Trophoblast cell (in vitro differentiated cells and primary cell): ENCODE data around the gene FUT7.

Experiments
- DNase-seq, 2 donors: peaks; one replicate each; pipeline ENCODE4 v3.0.0-alpha.2; 2016
- H2AFZ ChIP-seq: 2 replicates; pipeline ENCODE4 v1.6.1; 2013; ENCODE audit warnings: low read length, moderate library complexity, mild to moderate bottlenecking; ENCODE audit not compliant: insufficient read depth, poor library complexity
- H2AK5ac ChIP-seq: 2 replicates; pipeline ENCODE4 v1.6.1; 2013; ENCODE audit warnings: mild to moderate bottlenecking, low read length
- H2BK120ac ChIP-seq: 2 replicates; pipeline ENCODE4 v1.6.1; 2013; ENCODE audit warnings: low read length, mild to moderate bottlenecking, moderate library complexity; ENCODE audit not compliant: insufficient read depth, poor library complexity
- H2BK12ac ChIP-seq: 2 replicates; pipeline ENCODE4 v1.6.1; 2013; ENCODE audit warnings: mild to moderate bottlenecking, low read length, moderate library complexity
- H2BK5ac ChIP-seq: 2 replicates; pipeline ENCODE4 v1.6.1; 2013; ENCODE audit warnings: low read length, low read depth, moderate library complexity, mild to moderate bottlenecking; ENCODE audit not compliant: poor library complexity
- H3K14ac ChIP-seq: 2 replicates; pipeline ENCODE4 v1.6.1; 2013; ENCODE audit warnings: mild to moderate bottlenecking, low read length
- H3K18ac ChIP-seq: 2 replicates; pipeline ENCODE4 v1.6.1; 2013; ENCODE audit warnings: mild to moderate bottlenecking, low read length
- H3K23ac ChIP-seq: 2 replicates; pipeline ENCODE4 v1.6.1; 2013; ENCODE audit warnings: low read length
- H3K27ac ChIP-seq: 2 replicates; pipeline ENCODE4 v1.5.1; 2013; ENCODE audit warnings: low read depth, mild to moderate bottlenecking, inconsistent platforms, low read length, moderate library complexity
- H3K27me3 ChIP-seq: 2 replicates; pipeline ENCODE4 v1.6.1; 2013; ENCODE audit warnings: inconsistent platforms, mild to moderate bottlenecking, low read length, moderate library complexity; ENCODE audit not compliant: insufficient read depth
- H3K36me3 ChIP-seq, 2 experiments: 1 replicate in 1 of 2; 2 replicates in 1 of 2; pipeline ENCODE4 v1.6.1; 2013; ENCODE audit warnings: low read length in 2 of 2, mild to moderate bottlenecking in 2 of 2, moderate library complexity in 1 of 2; ENCODE audit not compliant: insufficient read depth in 2 of 2, control insufficient read depth in 1 of 2
- H3K4ac ChIP-seq: 2 replicates; pipeline ENCODE4 v1.6.1; 2013; ENCODE audit warnings: low read depth, mild to moderate bottlenecking, low read length, moderate library complexity
- H3K4me1 ChIP-seq, 2 experiments: 1 replicate in 1 of 2; 2 replicates in 1 of 2; pipeline ENCODE4 v1.6.1; 2013; ENCODE audit warnings: low read length in 2 of 2, mild to moderate bottlenecking in 2 of 2, moderate library complexity in 1 of 2; ENCODE audit not compliant: insufficient read depth in 2 of 2, control insufficient read depth in 1 of 2
- H3K4me2 ChIP-seq: 2 replicates; pipeline ENCODE4 v1.6.1; 2013; ENCODE audit warnings: inconsistent platforms, mild to moderate bottlenecking, low read length, moderate library complexity
- H3K4me3 ChIP-seq: 2 replicates; pipeline ENCODE4 v1.5.1; 2013; ENCODE audit warnings: mild to moderate bottlenecking, low read depth, low read length, inconsistent platforms
- H3K79me1 ChIP-seq: one replicate; pipeline ENCODE4 v1.6.1; 2013; ENCODE audit warnings: low read length
- H3K79me2 ChIP-seq: 2 replicates; pipeline ENCODE4 v1.6.1; 2013; ENCODE audit warnings: low read length, mild to moderate bottlenecking; ENCODE audit not compliant: control insufficient read depth, insufficient read depth, poor library complexity
- H3K9ac ChIP-seq: 2 replicates; pipeline ENCODE4 v1.6.1; 2013; ENCODE audit warnings: mild to moderate bottlenecking, low read length
- H3K9me3 ChIP-seq: 2 replicates; pipeline ENCODE4 v1.6.1; 2013; ENCODE audit warnings: low read depth, mild to moderate bottlenecking, control low read depth, inconsistent platforms, low read length; ENCODE audit not compliant: insufficient read depth
- H4K12ac ChIP-seq: 2 replicates; pipeline ENCODE4 v1.6.1; 2013; ENCODE audit warnings: low read depth, mild to moderate bottlenecking, low read length, moderate library complexity
- H4K8ac ChIP-seq: 2 replicates; pipeline ENCODE4 v1.6.1; 2013; ENCODE audit warnings: low read depth, mild to moderate bottlenecking, low read length, moderate library complexity
- H4K91ac ChIP-seq: one replicate; pipeline ENCODE4 v1.6.1; 2013; ENCODE audit warnings: low read depth, mild to moderate bottlenecking, low read length, moderate library complexity
- WGBS: extraction: QIAGEN DNeasy Blood & Tissue Kit; methylation state at CpG from one replicate; pipeline ENCODE4 v1.1.7; 2013; ENCODE audit warnings: missing lambda C conversion rate; ENCODE audit not compliant: insufficient read length, insufficient coverage; ENCODE audit errors: extremely low coverage; 5-methylcytosine and 5-hydroxymethylcytosine counted together

The FUT7 gene

GRCh38 chr9:137070201-137070905, 38.5 kb upstream of the FUT7 start, which contains the start of gene SAPCD2:
TSS of gene SAPCD2 (minus strand) at chr9:137070557. CDS start at chr9:137070460, 97 bp downstream.
- no CpG with 5 or more reads among the region's 74 CpGs for WGBS
- Histone ChIP-seq H3K4me1 (peaks cover 10 to 18% of the 10 kb centered on the region in 2 experiments), H3K14ac (peak within 1 kb of the TSS; percentile 16), H3K36me3 (peaks cover 0 to 2% of the 10 kb centered on the region in 2 experiments), H2BK5ac (no peak within 1 kb of the TSS), H4K91ac (peak within 1 kb of the TSS; percentile 58), H2AK5ac (no peak within 1 kb of the TSS), H4K12ac (peak within 1 kb of the TSS; percentile 56), H4K8ac (peak within 1 kb of the TSS; percentile 64), H3K4me3 (peak within 1 kb of the TSS; percentile 74), H3K18ac (peak within 1 kb of the TSS; percentile 32), H3K27me3 (no peaks in the 10 kb centered on the region), H2AFZ (peak within 1 kb of the TSS; percentile 74), H3K23ac (no peak within 1 kb of the TSS), H3K79me1 (peaks cover 2% of the 10 kb centered on the region), H3K27ac (no peak within 1 kb of the TSS), H3K4me2 (peak within 1 kb of the TSS; percentile 82), H2BK12ac (peak within 1 kb of the TSS; percentile 14), H3K9me3 (no peaks in the 10 kb centered on the region), H3K4ac (no peak within 1 kb of the TSS), H2BK120ac (no peak within 1 kb of the TSS), H3K79me2 (no peaks in the 10 kb centered on the region), H3K9ac (no peak within 1 kb of the TSS)
- peak; percentile 89 to 92 for DNase-seq

- Histone ChIP-seq H4K91ac (no peak overlapping the region), H2BK120ac (no peak overlapping the region), H3K23ac (no peak overlapping the region), H3K9me3 (peaks cover 2% of the 10 kb centered on the region), H2AK5ac (no peak overlapping the region), H3K18ac (no peak overlapping the region), H3K9ac (no peak overlapping the region), H3K79me1 (peaks cover 2% of the 10 kb centered on the region), H3K4me3 (peak overlapping the region; percentile 74), H3K14ac (no peak overlapping the region), H3K4ac (no peak overlapping the region), H3K27me3 (no peaks in the 10 kb centered on the region), H3K27ac (no peak overlapping the region), H3K4me1 (peaks cover 10 to 18% of the 10 kb centered on the region in 2 experiments), H4K12ac (no peak overlapping the region), H3K4me2 (peak overlapping the region; percentile 82), H3K36me3 (peaks cover 0 to 3% of the 10 kb centered on the region in 2 experiments), H2AFZ (no peak overlapping the region), H3K79me2 (no peaks in the 10 kb centered on the region), H2BK5ac (no peak overlapping the region), H2BK12ac (no peak overlapping the region), H4K8ac (no peak overlapping the region)
- WGBS = no CpG with 5 or more reads among the region's 52 CpGs
- DNase-seq = no peak
These were observed 37.7 kb upstream of the FUT7 start for GRCh38 chr9:137069508-137070091.

DNA sequence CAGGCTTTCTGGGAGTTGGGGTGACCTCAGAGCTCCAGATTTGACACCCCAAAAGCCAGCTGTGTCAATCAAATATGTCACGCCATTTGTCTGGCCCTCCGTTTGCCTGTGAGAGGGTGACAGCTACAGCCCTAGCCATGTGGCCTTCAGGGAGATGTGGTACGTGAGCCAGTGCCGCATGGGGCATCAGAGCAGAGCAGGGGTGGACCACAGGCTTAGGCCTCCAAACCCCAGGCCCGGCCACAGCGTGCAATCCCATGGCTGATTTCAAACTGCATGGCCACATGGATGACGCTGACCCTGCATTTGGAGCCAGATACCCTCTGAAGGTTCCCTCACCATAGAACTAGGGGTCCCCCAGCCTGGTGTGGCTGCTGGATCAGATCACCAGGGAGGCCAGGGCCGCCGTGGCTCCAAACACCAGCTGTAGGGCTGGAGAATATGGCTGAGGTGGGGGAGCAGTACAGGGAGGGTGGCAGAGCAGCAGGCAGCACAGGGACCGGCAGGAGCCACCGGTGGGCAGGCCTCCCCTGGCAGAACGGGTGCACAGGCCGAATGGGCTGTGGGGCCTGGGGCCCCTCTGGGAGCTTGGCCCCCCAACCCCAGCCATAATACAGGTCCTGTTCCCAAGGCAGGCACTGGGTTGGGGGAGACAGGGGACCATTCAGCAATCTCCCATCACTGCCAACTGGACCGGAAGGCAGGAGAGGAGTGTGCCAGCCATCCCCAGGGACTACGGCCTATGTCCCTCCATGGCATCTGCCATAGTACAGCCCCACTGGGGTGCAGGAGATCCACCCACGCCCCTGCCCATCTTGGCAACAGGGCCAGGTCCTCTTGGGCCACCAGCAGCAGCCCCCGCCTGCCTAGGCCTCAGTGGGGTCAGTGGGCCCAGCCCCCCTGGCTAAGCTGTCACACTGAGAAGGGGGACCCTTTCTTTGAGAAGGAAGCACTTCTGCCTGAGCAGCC, 36.9 kb upstream of the FUT7 start:
- WGBS = no CpG with 5 or more reads among the region's 17 CpGs
- no peak overlapping the region for H2BK5ac ChIP-seq
- H3K9me3 ChIP-seq = peaks cover 2% of the 10 kb centered on the region

DNA sequence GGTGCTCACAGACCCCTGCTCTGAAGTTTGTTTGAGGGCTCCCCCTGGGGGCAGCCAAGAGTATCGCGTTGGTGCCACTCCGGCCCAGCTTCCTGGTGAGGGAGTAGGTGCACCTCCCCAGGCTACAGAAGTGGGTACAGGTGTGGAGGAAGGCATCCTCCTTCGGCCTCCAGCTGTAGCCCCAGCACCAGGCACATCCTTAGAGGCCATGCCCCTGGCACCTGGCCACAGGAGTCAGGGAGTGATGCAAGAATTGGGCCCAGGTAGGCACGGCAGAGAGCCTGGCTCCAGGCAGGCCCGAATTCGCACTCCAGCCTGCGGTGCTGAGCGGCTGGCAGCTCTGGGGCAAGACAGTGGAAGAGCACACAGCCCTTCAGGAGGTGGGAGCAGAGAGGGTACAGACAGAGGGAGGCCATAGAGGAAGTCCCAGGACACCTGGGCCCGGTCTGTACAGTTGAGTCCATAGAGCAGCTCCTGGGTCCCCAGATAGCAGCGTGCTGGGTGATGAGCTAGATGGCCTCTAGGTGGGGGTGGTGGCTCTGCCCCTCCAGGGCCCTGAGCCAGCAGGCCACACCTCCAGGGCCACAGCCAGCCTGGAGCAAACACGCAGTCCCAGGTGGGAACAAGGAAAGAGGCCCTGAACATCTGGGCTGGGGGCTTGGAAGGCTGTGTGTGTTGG, 36.1 kb upstream of the FUT7 start:
- Histone ChIP-seq H3K79me2 (no peaks in the 10 kb centered on the region), H4K8ac (no peak overlapping the region), H2BK120ac (no peak overlapping the region), H3K27me3 (no peaks in the 10 kb centered on the region), H3K9me3 (peaks cover 2% of the 10 kb centered on the region), H2AFZ (no peak overlapping the region), H4K91ac (no peak overlapping the region), H2AK5ac (no peak overlapping the region), H3K9ac (no peak overlapping the region), H3K36me3 (peaks cover 2 to 3% of the 10 kb centered on the region in 2 experiments), H2BK12ac (no peak overlapping the region), H3K4me3 (no peak overlapping the region), H3K79me1 (peaks cover 2% of the 10 kb centered on the region), H3K18ac (no peak overlapping the region), H3K4ac (no peak overlapping the region), H4K12ac (no peak overlapping the region), H3K14ac (no peak overlapping the region), H3K23ac (no peak overlapping the region), H3K4me2 (no peak overlapping the region), H2BK5ac (no peak overlapping the region), H3K4me1 (peaks cover 10 to 18% of the 10 kb centered on the region in 2 experiments), H3K27ac (no peak overlapping the region)
- WGBS = no CpG with 5 or more reads among the region's 12 CpGs
- DNase-seq = peak; percentile 83 to 91

More for the DNA sequence above, 36.9 kb upstream of the FUT7 start:
- Histone ChIP-seq H2AFZ (no peak overlapping the region), H3K4me3 (no peak overlapping the region), H3K79me1 (peaks cover 2% of the 10 kb centered on the region), H3K23ac (no peak overlapping the region), H3K36me3 (peaks cover 2 to 3% of the 10 kb centered on the region in 2 experiments), H4K8ac (no peak overlapping the region), H3K9ac (no peak overlapping the region), H3K79me2 (no peaks in the 10 kb centered on the region), H2AK5ac (no peak overlapping the region), H2BK120ac (no peak overlapping the region), H3K4me2 (peak overlapping the region; percentile 82), H3K14ac (no peak overlapping the region), H3K27me3 (no peaks in the 10 kb centered on the region), H4K12ac (no peak overlapping the region), H3K27ac (no peak overlapping the region), H4K91ac (no peak overlapping the region), H3K18ac (no peak overlapping the region), H3K4me1 (peaks cover 10 to 18% of the 10 kb centered on the region in 2 experiments), H3K4ac (no peak overlapping the region), H2BK12ac (no peak overlapping the region)
- DNase-seq = no peak
